ENCODE measurements around the gene FGF12. TPM values are rescaled to one million over a fixed set of nuclear protein-coding genes. Genes with fewer than 3 reads are reported as not detected.

FGF12 gene
- total RNA-seq, 4 donors from 2014 or later = 0.32 to 0.55 TPM; not detected in 2

- Histone ChIP-seq H3K36me3 (no peaks in the 10 kb centered on the region), H3K27me3 (no peaks in the 10 kb centered on the region), H3K27ac (no peak overlapping the region), H3K4me3 (no peak overlapping the region), H3K4me1 (peaks cover 0 to 8% (median 0%) of the 10 kb centered on the region in 4 donors), H3K9me3 (no peaks in the 10 kb centered on the region)
- no peak for DNase-seq
- intact Hi-C loops (cut with DNase I; ENCODE audit: low total_unique reads) (no loop called here), in situ Hi-C loops (cut with MboI; ENCODE audit: low pct_ligation_motif_present in 1 of 4, low pct_unique_long_range_greater_than_20kb in 1 of 4, low sequenced_read_pairs in 3 of 4) (no loop called here)
- WGBS, 2 donors (ENCODE audit: low coverage in 1 of 2) = 70 to 83% methylated on average over 3 of the region's 3 CpGs
- TF ChIP-seq POLR2A (IDR thresholded peaks at IDR 0.05) (no peak), POLR2AphosphoS5 (IDR thresholded peaks at IDR 0.05) (no peak), EP300 (IDR thresholded peaks at IDR 0.05; ENCODE audit: low read depth) (no peak), CTCF (IDR thresholded peaks at IDR 0.05) (no peak)
Observed at GRCh38 chr3:192487033-192487432, 240.3 kb downstream of the FGF12 start.

- no peak overlapping the region for H3K27ac ChIP-seq
- no peak overlapping the region for H3K4me3 ChIP-seq
- in situ Hi-C loops (cut with MboI; ENCODE audit: low pct_ligation_motif_present in 1 of 4, low pct_unique_long_range_greater_than_20kb in 1 of 4, low sequenced_read_pairs in 3 of 4) = no loop called here
- H3K27me3 ChIP-seq = no peaks in the 10 kb centered on the region
- H3K36me3 ChIP-seq = no peaks in the 10 kb centered on the region
- WGBS, 2 donors (ENCODE audit: low coverage in 1 of 2) = 20 to 31% methylated on average over 2 of the region's 2 CpGs
- no peaks in the 10 kb centered on the region for H3K9me3 ChIP-seq
- no peak for DNase-seq
- TF ChIP-seq POLR2A (IDR thresholded peaks at IDR 0.05) = no peak
- TF ChIP-seq EP300 (IDR thresholded peaks at IDR 0.05; ENCODE audit: low read depth) = no peak
- no peak for TF ChIP-seq POLR2AphosphoS5 (IDR thresholded peaks at IDR 0.05)
- TF ChIP-seq CTCF (IDR thresholded peaks at IDR 0.05) = no peak
- intact Hi-C loops (cut with DNase I; ENCODE audit: low total_unique reads) = no loop called here
- peaks cover 0 to 8% (median 0%) of the 10 kb centered on the region in 4 donors for H3K4me1 ChIP-seq
Observed at GRCh38 chr3:192482809-192483208, 244.5 kb downstream of the FGF12 start.

GRCh38 chr3:192482391-192482790 is 244.9 kb downstream of the FGF12 start:
- H3K9me3 ChIP-seq = no peaks in the 10 kb centered on the region
- TF ChIP-seq POLR2AphosphoS5 (IDR thresholded peaks at IDR 0.05) = no peak
- no peak for TF ChIP-seq EP300 (IDR thresholded peaks at IDR 0.05; ENCODE audit: low read depth)
- no peak for TF ChIP-seq POLR2A (IDR thresholded peaks at IDR 0.05)
- TF ChIP-seq CTCF (IDR thresholded peaks at IDR 0.05) = no peak
- H3K4me3 ChIP-seq = no peak overlapping the region
- H3K27ac ChIP-seq = no peak overlapping the region
- in situ Hi-C loops (cut with MboI; ENCODE audit: low pct_ligation_motif_present in 1 of 4, low pct_unique_long_range_greater_than_20kb in 1 of 4, low sequenced_read_pairs in 3 of 4) (no loop called here), intact Hi-C loops (cut with DNase I; ENCODE audit: low total_unique reads) (no loop called here)
- no peak for DNase-seq
- peaks cover 0 to 8% (median 0%) of the 10 kb centered on the region in 4 donors for H3K4me1 ChIP-seq
- WGBS, 2 donors (ENCODE audit: low coverage in 1 of 2) = 66 to 67% methylated on average over 3 to 7 of the region's 7 CpGs
- no peaks in the 10 kb centered on the region for H3K36me3 ChIP-seq
- H3K27me3 ChIP-seq = no peaks in the 10 kb centered on the region

- H3K27ac ChIP-seq = no peak overlapping the region
- no peaks in the 10 kb centered on the region for H3K9me3 ChIP-seq
- DNase-seq = no peak
- intact Hi-C loops (cut with DNase I; ENCODE audit: low total_unique reads) (no loop called here), in situ Hi-C loops (cut with MboI; ENCODE audit: low pct_ligation_motif_present in 1 of 4, low pct_unique_long_range_greater_than_20kb in 1 of 4, low sequenced_read_pairs in 3 of 4) (no loop called here)
- H3K36me3 ChIP-seq = no peaks in the 10 kb centered on the region
- no peak for TF ChIP-seq CTCF (IDR thresholded peaks at IDR 0.05)
- no peak for TF ChIP-seq POLR2AphosphoS5 (IDR thresholded peaks at IDR 0.05)
- no peak for TF ChIP-seq POLR2A (IDR thresholded peaks at IDR 0.05)
- no peak for TF ChIP-seq EP300 (IDR thresholded peaks at IDR 0.05; ENCODE audit: low read depth)
- 78 to 80% methylated on average over 5 of the region's 5 CpGs for WGBS, 2 donors (ENCODE audit: low coverage in 1 of 2)
- peaks cover 0 to 8% (median 0%) of the 10 kb centered on the region in 4 donors for H3K4me1 ChIP-seq
- H3K27me3 ChIP-seq = no peaks in the 10 kb centered on the region
- no peak overlapping the region for H3K4me3 ChIP-seq
Observed at GRCh38 chr3:192481638-192482037, 245.7 kb downstream of the FGF12 start.
